T47D (cell line): ENCODE data around the gene SARM1.

Source experiments
- DNase-seq, 2 experiments: peaks; one replicate each; pipeline versions ENCODE4 v3.0.0 to v3.0.0-alpha.2; 2011 to 2012; ENCODE audit warnings: low read depth in 1 of 2, low spot score in 1 of 2
- JUND ChIP-seq: IDR thresholded peaks from 2 replicates; pipeline ENCODE4 v1.6.1; 2012; ENCODE audit warnings: low read depth
- in situ Hi-C: cut with HindIII; loops from 2 replicates; pipeline ENCODE4 v1.10.0; 2016; ENCODE audit warnings: low sequenced_read_pairs, low pct_unique_long_range_greater_than_20kb

SARM1 gene

DNA sequence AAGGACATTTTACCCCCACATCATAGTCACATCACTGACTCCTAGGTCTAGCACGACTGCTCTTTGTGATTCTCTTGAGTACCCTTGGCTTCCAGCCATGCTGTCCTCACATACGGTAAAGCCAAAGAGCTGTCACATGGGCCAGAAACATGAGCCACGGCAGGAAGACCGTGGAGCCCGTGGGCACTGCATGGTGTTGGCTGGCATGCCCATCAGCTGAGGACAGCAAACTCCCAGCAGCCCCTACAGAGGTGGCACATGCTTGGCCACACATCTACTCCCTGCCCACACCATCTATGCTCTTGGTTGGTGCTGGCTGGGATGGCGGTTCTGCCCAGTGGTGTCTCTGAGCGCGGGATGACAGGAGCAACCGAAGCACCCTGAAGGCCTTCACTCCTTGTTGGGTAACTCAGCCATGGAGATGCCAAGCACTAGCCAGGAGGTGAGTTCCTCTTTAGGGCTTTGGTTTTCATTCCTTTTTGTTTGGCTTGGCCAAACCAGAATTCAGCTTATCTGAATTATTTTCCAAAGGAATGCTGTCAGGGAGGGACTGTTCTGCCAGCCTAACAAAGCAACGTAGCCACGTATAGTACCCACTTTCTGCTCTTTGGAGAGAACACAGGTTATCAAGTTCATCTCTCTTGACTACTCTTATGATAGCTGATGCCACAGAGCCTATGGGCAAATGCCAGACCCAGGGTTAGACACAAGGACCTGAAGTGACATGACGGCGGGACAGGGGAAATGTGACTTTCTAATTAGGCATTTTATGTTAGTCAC lies 25.9 kb upstream of the SARM1 start:
- in situ Hi-C loops, result no loop called here
- DNase-seq, result no peak
- TF ChIP-seq JUND, result no peak

DNA sequence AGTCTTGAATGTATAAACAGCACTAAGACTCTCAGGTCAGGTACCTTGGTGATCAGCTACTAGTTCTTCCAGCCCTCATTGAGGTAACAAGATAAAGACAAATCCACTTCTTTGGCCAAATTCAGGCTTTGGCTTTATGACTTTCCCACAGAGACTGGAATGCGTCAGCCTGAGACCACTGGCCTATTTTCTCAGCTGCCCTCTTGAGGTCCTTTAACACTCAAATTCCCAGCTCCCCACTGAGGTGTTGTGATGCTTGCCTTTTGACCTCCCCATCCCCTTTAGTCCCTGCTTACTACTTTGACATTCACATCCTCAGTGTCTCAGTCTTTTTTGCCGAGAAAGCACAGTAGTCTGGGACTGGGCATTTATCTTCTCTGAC lies 25.3 kb upstream of the SARM1 start:
- in situ Hi-C loops, result no loop called here
- TF ChIP-seq JUND, result no peak
- DNase-seq, result no peak

DNA sequence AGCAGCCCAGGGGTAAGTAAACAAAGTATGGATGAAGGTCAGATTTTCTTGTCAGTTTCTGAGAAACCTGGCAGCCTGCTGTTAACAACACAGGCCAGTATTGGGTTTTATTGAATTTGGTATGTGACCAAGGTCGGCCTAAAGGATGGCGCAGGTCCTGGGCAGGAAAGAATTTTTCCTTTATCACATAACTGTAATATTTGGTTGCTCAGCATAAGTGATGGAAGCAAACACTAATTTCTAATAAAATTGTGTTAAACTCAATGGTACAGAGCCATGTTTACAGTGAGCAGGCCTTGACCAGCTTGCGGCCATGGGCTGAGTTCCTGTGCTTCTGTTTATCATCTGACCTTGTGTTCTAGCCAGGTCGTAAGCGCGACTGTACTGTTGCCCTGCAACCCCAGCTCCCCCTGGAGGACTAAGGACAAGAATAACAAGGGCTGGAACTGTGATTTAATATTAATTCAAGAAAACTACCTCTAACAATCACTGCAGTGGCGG lies 24.7 kb upstream of the SARM1 start:
- DNase-seq, result no peak
- in situ Hi-C loops, result no loop called here

DNA sequence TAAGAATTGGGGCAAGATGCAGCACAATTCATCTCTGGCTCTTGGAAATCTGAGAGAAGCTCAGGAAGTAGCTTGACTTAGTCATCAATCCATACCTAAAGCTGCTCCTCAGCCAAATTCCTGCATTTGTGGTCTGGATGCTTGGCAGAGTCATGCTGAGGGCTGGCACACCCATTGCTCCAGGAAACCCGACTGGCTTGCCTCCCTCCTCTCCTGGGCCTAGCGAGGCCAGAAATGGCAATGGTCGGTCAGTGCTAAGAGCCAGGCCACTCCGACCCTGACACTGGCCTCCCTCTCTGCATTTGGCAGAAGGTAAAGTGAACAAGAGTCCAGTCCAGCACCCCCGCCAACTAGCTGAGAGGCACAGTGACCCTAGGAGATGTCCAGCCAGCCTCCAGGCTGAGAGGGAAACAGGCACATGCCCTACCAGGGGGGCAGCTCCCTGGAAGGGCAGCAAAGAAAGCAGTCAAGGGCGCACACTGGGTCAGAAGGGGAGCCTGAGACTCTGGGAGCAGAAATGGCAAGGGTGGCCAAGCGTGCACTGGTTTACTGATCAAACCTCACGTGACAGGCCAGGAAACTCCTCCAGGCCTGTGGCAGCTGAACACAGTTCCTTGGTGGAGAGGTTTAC lies 24.1 kb upstream of the SARM1 start:
- peak in 1 of 2 experiments; percentile 78 for DNase-seq
- in situ Hi-C loops, result no loop called here

More for the DNA sequence above, 24.7 kb upstream of the SARM1 start:
- no peak for TF ChIP-seq JUND

DNA sequence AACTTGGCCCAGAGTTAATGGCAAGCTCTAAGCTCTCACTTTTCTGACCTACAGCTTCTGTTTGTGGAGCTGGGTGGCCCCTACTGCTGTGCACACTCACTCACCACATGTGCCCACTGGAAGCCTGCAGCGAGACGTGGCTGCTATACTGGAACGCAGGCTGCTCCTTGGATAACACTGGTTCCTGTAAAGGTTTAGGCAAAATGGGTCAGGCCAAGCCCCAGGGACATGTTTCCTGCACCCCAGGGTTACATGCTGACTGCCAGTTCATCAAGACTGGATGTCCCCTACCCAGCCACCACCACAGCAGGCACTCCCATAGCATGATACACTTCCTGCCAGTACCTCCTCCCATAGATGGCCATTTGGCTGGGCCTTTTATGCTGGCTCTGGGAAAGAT lies 22.5 kb upstream of the SARM1 start:
- DNase-seq, result no peak
- in situ Hi-C loops, result no loop called here
- TF ChIP-seq JUND, result no peak

More for the DNA sequence above, 24.1 kb upstream of the SARM1 start:
- TF ChIP-seq JUND, result no peak

DNA sequence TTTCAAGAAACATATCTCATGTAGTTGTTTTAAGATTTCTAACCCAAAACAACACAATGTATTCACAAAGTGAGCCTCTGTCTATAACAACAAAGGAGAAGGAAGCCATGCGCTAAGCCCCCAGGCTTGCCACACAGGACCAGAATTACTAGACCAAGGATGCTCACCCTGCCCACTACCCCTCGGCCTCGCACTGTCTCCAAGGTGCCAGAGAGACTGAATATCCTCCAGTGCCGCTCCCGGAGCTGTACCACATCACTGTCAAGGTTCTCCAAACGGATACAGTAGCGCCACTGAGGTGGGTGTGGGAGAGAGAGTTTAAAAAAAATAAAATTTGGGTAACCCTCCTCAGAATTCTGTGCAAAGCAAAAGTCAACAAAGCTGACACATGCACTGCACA lies 21.2 kb upstream of the SARM1 start:
- no peak for DNase-seq
- in situ Hi-C loops, result no loop called here

DNA sequence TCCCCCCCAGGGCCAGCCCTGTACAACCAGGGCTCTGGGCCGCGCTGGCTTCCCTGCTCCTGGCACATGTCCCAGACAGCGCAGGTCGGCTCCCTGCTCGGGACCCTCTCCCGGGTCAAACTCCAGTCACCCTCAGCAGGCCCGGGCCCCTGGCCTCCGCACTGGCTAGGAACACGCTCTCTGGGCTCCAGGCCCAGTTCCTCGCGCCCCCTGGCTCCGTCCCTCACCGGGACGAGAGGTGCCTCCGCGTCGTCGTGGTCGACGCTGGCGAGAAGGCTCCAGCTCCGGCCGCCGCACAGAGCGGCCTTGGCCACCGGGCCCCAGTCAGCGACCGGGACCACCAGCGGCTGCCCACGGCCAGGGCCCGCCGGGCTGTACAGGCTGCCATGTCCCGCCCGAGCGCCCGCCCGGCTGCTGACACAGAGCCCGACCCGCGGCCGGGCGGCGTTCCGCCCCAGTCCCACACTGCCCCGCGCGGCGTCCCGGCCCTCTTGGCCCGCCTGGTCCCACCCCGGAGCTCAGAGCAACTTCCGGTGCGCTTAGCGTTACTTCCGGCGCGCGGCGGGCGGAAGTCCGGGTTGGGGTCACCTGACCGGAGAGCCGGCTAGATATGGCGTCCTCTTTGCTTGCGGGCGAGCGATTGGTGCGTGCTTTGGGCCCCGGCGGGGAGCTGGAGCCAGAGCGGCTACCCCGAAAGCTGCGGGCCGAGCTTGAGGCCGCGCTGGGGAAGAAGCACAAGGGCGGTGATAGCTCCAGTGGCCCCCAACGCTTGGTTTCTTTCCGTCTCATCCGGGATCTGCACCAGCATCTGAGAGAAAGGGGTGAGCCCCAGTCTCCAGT lies 14.2 kb upstream of the SARM1 start, which contains the start of gene POLDIP2:
Gene POLDIP2, minus strand, starts transcription at position 467 of the 840 bp plus-strand sequence. Its CDS starts 79 bp downstream, at position 388.
- DNase-seq, result peak; percentile 92 to 98
- TF ChIP-seq JUND, result no peak
- in situ Hi-C loops, result no loop called here

More for the DNA sequence above, 21.2 kb upstream of the SARM1 start:
- no peak for TF ChIP-seq JUND

DNA sequence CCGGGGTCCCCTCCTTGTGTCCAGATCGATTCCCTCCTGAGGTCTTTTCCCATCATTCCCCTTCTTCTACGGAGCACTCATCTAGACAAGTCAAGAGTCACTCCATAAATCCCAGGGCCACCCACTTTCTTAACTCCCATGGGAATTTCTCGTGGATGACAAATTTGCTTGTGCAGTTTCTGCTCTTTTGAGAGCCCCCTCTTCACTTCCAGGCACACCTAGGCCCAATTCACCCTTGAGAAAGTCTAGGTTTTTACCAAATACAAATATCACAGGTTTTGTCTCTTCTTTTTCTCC lies 13.6 kb upstream of the SARM1 start:
- no peak for TF ChIP-seq JUND
- in situ Hi-C loops, result no loop called here
- no peak for DNase-seq

DNA sequence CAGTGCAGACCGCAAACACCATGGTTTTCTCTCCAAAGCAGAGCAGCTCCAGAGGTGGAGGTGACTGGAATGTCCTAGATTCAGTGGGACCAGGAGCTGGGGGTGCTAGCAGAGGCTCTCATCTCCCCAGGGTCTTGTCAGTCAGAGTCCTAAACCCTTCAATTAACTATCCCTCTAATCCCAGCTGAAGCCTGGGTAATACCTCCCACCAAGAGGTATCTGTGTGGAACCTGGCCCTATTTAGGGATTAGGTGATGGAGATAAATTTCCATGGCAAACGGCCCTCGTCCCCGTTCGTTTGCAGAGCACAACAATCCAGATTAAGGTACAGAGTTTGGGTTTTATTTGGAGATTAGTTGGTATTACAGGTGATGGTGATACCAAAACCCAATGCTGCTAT lies 8.3 kb upstream of the SARM1 start:
- no peak for TF ChIP-seq JUND
- no peak for DNase-seq
- in situ Hi-C loops, result no loop called here

DNA sequence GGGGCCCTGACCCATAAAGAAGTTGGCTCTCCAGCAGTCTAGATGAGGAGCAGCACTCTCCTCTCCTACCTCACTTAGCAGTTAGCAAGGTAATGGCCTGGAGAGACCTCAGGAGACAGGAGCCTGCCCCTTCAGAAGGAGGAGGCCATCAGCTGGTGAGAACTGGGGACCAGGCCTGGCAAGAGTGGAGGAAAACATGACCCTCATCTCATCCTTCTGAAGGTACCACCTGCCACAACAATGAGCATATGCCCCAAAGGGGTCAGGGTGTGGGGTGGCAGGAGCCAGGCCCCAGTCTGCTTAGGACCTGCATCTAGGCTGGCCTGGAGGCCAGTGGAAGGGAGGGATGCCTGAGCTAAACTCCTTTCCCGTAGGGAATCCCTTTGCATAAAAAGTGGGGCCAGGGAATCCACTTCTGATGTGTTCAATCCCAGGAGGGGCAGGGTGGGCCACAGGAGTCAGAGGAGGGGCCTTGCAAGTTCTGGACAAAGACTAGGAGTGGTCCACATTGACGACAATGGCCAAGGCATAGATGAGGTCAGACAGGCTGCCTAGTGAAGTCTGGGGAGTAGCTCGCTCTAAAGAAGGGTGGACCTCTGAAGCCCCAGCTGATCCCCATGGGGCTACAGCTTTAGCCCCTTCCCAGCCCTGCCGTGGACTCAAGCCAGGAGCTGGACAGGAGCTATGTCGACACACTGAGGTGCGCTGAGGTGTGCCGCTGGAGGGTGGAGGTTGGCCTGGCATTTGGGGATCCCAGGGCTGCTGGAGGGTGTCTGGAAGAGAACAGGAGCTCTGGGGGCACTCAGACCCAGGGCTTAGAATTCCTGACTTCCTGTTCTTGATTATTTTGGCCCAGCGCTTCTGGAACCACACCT lies 7.5 kb upstream of the SARM1 start:
- no peak for TF ChIP-seq JUND
- in situ Hi-C loops, result no loop called here
- DNase-seq, result no peak

DNA sequence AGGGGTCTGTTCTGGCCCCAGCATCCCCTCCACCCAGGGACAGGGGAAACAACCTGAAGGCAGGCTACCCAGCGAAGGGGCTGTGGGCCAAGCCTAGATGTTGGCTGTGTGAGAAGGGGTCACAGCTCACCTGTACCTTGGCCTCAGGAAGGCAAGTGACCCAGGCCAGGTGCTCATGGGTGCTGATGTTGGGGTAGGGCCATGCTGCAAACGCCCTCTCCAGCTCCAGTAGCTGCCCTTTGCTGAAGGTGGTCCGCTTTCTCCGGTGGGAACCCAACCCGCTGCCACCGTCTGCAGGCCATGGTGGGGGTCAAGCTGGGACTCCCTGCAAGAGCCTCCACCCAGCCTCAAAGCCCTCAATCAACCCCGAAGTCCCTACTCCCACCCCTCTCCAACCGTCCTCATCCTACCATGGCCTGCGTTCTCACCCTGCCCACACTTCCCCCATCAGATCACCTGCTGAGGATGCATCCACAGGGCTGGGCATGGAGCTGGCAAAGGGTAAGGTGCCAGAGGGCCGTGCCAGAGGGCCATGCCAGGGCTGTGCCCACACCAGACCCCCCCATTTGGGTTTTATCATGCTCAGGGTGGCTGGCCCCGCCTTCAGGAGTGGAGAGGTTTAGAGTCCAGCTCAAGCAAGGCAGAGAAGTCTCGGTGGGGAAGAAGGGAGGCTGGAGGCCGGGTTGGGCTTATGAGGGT lies 6.7 kb upstream of the SARM1 start, which contains the start of gene SEBOX:
Gene SEBOX, minus strand, starts transcription at position 535 of the 699 bp plus-strand sequence. Its CDS starts 48 bp downstream, at position 487.
- DNase-seq, result no peak
- in situ Hi-C loops, result no loop called here
- no peak for TF ChIP-seq JUND
